K562 (cell line): ENCODE results near the gene CRADD. TPM values are rescaled to one million over a fixed set of nuclear protein-coding genes. Genes with fewer than 3 reads are reported as not detected.

ENCODE experiments used
- ARID3A ChIP-seq: IDR thresholded peaks from 2 replicates; pipeline ENCODE4 v1.6.1; 2012; ENCODE audit warnings: low read depth, low read length, improper control_type of control experiment, borderline replicate concordance
- BACH1 ChIP-seq: fragments of 200-800 bp; sonication (Bioruptor generic); IDR thresholded peaks from 2 replicates; pipeline ENCODE4 v1.6.1; 2016; ENCODE audit warnings: missing genetic modification characterization, missing compliant biosample characterization
- BRD9 ChIP-seq: fragments of 450-650 bp; IDR thresholded peaks from 2 replicates; pipeline ENCODE4 v1.6.1; 2018; ENCODE audit warnings: low read depth; ENCODE audit not compliant: partially characterized antibody
- ELF4 ChIP-seq: fragments of 450-650 bp; formaldehyde crosslinking; IDR thresholded peaks from 2 replicates; pipeline ENCODE4 v1.4.0; 2022; ENCODE audit warnings: missing genetic modification characterization
- JUNB ChIP-seq: fragments of 450-650 bp; formaldehyde crosslinking; conservative IDR thresholded peaks from 2 replicates; pipeline ENCODE4 v1.4.0; 2020; ENCODE audit warnings: mild to moderate bottlenecking
- MEF2D ChIP-seq: conservative IDR thresholded peaks from 2 replicates; pipeline ENCODE4 v1.6.1; 2016; ENCODE audit warnings: low read depth, missing genetic modification characterization, missing compliant biosample characterization
- MIER1 ChIP-seq: fragments of 450-650 bp; IDR thresholded peaks from 2 replicates; pipeline ENCODE4 v1.6.1; 2016; ENCODE audit warnings: antibody characterized with exemption, mild to moderate bottlenecking, low read depth
- MYC ChIP-seq, 2 experiments: fragments of 250-450 bp in 1 of 2; sonication (Bioruptor Pico) in 1 of 2; IDR thresholded peaks; 2 replicates each; pipeline versions ENCODE4 v1.5.1 to v1.6.1; 2012 to 2021; ENCODE audit warnings: low read depth in 2 of 2, borderline replicate concordance in 1 of 2, improper control_type of control experiment in 1 of 2, low read length in 1 of 2, mild to moderate bottlenecking in 1 of 2, moderate library complexity in 1 of 2
- PATZ1 ChIP-seq: fragments of 250-450 bp; sonication (Bioruptor Pico); IDR thresholded peaks from 2 replicates; pipeline ENCODE4 v1.5.0; 2020; ENCODE audit warnings: mild to moderate bottlenecking, borderline replicate concordance
- PTBP1 ChIP-seq: fragments of 200-400 bp; formaldehyde crosslinking; IDR thresholded peaks from 2 replicates; pipeline ENCODE4 v1.6.1; 2017; ENCODE audit warnings: low read depth, low read length
- SOX6 ChIP-seq: fragments of 450-650 bp; IDR thresholded peaks from 2 replicates; pipeline ENCODE4 v1.6.1; 2014; ENCODE audit warnings: mild to moderate bottlenecking
- SREBF2 ChIP-seq: sonication (generic); formaldehyde crosslinking; IDR thresholded peaks from 2 replicates; pipeline ENCODE4 v1.4.0; 2020; ENCODE audit warnings: mild to moderate bottlenecking, missing genetic modification reagents
- TSHZ1 ChIP-seq: fragments of 250-450 bp; sonication (Bioruptor Pico); IDR thresholded peaks from 2 replicates; pipeline ENCODE4 v1.4.0; 2020; ENCODE audit warnings: mild to moderate bottlenecking, moderate library complexity
- ZNF609 ChIP-seq: sonication (generic); formaldehyde crosslinking; IDR thresholded peaks from 2 replicates; pipeline ENCODE4 v1.8.1; 2023; ENCODE audit warnings: missing genetic modification reagents, mild to moderate bottlenecking, borderline replicate concordance
- polyA plus RNA-seq, 8 experiments: library from polyadenylated mRNA; depleted of rRNA in 4 of 8; stranded (reverse) in 5 of 8; unstranded in 3 of 8; fragments of >200 nt; fragmentation: Nextera tagmentation in 2 of 8; fragmentation: Illumina TruSeq in 1 of 8; extraction: Ambion mirVana in 2 of 8; extraction: Trizol in 1 of 8; gene quantifications; 2 replicates each; pipeline versions ENCODE4 v1.2.1 to v1.2.3, GENCODE V29; 2011 to 2014; ENCODE audit warnings: inconsistent platforms in 1 of 8, missing spikeins in 1 of 8
- total RNA-seq, 7 experiments: library from RNA; depleted of rRNA in 6 of 7; stranded (reverse); fragments of >200 nt in 6 of 7; fragmentation: Illumina TruSeq in 2 of 7; extraction: Trizol in 2 of 7; gene quantifications; 2 replicates each; pipeline versions ENCODE4 v1.2.1 to v1.2.3, GENCODE V29; 2011 to 2021; ENCODE audit warnings: low replicate concordance in 1 of 7

CRADD gene
- total and polyA plus RNA-seq, 9 of the 15 experiments (the other 6 are each of a cell fraction or from before 2014, with no cell fraction given): 20.5 to 41.1 (median 25.9) TPM

GRCh38 chr12:93741659-93742109 lies 64.5 kb downstream of the CRADD start (continued):
- 0 out of 2 replicates have a peak, but pooled peaks have one; percentile 23 for TF ChIP-seq TSHZ1 (CRISPR knock-in tag)
- TF ChIP-seq BACH1: peak; percentile 28; the same call in 1 of the 2 replicates
- TF ChIP-seq ARID3A: 0 out of 2 replicates have a peak, but pooled peaks have one; percentile 34
- TF ChIP-seq SREBF2 (CRISPR knock-in tag): no peak
- TF ChIP-seq PATZ1: 0 out of 2 replicates have a peak, but pooled peaks have one; percentile 10
- TF ChIP-seq ZNF609 (CRISPR knock-in tag): no peak
- TF ChIP-seq BRD9: peak; percentile 58
- 0 out of 2 replicates have a peak, but pooled peaks have one; percentile 21 for TF ChIP-seq ELF4 (CRISPR knock-in tag)
- TF ChIP-seq SOX6: peak; percentile 94
- TF ChIP-seq MYC (IDR thresholded peaks at IDR 0.05; ENCODE audit: low read depth, low read length): no peak
- TF ChIP-seq MYC (CRISPR knock-in tag; IDR thresholded peaks at IDR 0.05; ENCODE audit: borderline replicate concordance, low read depth): 0 out of 2 replicates have a peak, but pooled peaks have one; percentile 33
- TF ChIP-seq MIER1: no peak
- TF ChIP-seq MEF2D (tag): 0 out of 2 replicates have a peak, but pooled peaks have one; percentile 26
- no peak for TF ChIP-seq JUNB (CRISPR knock-in tag)
- no peak for TF ChIP-seq PTBP1
